Erythroblast (primary cell): Measurements from ENCODE around the gene HERC3.

Source experiments
- GATA1 ChIP-seq: IDR thresholded peaks from 2 replicates; pipeline ENCODE4 v1.6.1; 2011; ENCODE audit warnings: low read depth, mild to moderate bottlenecking, control low read depth, low read length, moderate library complexity
- POLR2A ChIP-seq: IDR thresholded peaks from 2 replicates; pipeline ENCODE4 v1.6.1; 2011; ENCODE audit warnings: mild to moderate bottlenecking, low read length

GRCh38 chr4:88756149-88756548, 163.9 kb downstream of the HERC3 start:
- TF ChIP-seq POLR2A (no peak), GATA1 (no peak)
